Measurements from ENCODE around the gene CDKN2D. TPM values are rescaled to one million over a fixed set of nuclear protein-coding genes. Genes with fewer than 3 reads are reported as not detected.

Gene CDKN2D
- total and polyA plus RNA-seq, 2 of the 13 experiments (the other 11 are each of a cell fraction or from before 2014, with no cell fraction given), result 5.4 to 8.6 TPM

GRCh38 chr19:10568826-10569651 lies at the start of gene CDKN2D (continued):
- TF ChIP-seq SP2 (CRISPR knock-in tag; IDR thresholded peaks at IDR 0.05) (peak; percentile 89), ZNF124 (CRISPR knock-in tag; IDR thresholded peaks at IDR 0.05) (peak; percentile 42; the same call in 1 of the 2 replicates), REL (CRISPR knock-in tag; conservative IDR thresholded peaks at IDR 0.05) (peak; percentile 98), JARID2 (CRISPR knock-in tag; IDR thresholded peaks at IDR 0.05; ENCODE audit: insufficient replicate concordance) (no peak), HMGXB4 (CRISPR knock-in tag; IDR thresholded peaks at IDR 0.05; ENCODE audit: borderline replicate concordance in 1 of 2, low read depth in 1 of 2) (0 out of 4 replicates have a peak, but pooled peaks of 1 of the 2 experiments have one; percentile 27), TMF1 (CRISPR knock-in tag; IDR thresholded peaks at IDR 0.05; ENCODE audit: low read depth) (peak; percentile 90), ZNF776 (CRISPR knock-in tag; IDR thresholded peaks at IDR 0.05) (0 out of 2 replicates have a peak, but pooled peaks have one; percentile 4), SP1 (IDR thresholded peaks at IDR 0.05) (0 out of 2 replicates have a peak, but pooled peaks have one; percentile 29), SP1 (CRISPR knock-in tag; IDR thresholded peaks at IDR 0.05) (peak; percentile 97), ZNF512B (CRISPR knock-in tag; IDR thresholded peaks at IDR 0.05; ENCODE audit: borderline replicate concordance) (no peak), ZNF407 (CRISPR knock-in tag; IDR thresholded peaks at IDR 0.05; ENCODE audit: not compliant biosample characterization) (no peak), ZNF446 (CRISPR knock-in tag; IDR thresholded peaks at IDR 0.05) (no peak), ZNF326 (CRISPR knock-in tag; IDR thresholded peaks at IDR 0.05; ENCODE audit: borderline replicate concordance) (no peak), SMAD1 (CRISPR knock-in tag; IDR thresholded peaks at IDR 0.05; ENCODE audit: borderline replicate concordance, low read depth) (no peak; the same call in 1 of the 2 replicates), HCFC1 (IDR thresholded peaks at IDR 0.05; ENCODE audit: low read depth, low read length) (0 out of 2 replicates have a peak, but pooled peaks have one; percentile 12)

Measured in HepG2 (cell line).